GM19467 (cell line): ENCODE data around the gene PREP.

Experiments used
- ATAC-seq: cut with Tn5 transposase; IDR thresholded peaks from one replicate; pipeline ENCODE4 v1.9.1; 2021; ENCODE audit warnings: mild to moderate bottlenecking, moderate library complexity; ENCODE audit not compliant: unreplicated experiment

Gene PREP

DNA sequence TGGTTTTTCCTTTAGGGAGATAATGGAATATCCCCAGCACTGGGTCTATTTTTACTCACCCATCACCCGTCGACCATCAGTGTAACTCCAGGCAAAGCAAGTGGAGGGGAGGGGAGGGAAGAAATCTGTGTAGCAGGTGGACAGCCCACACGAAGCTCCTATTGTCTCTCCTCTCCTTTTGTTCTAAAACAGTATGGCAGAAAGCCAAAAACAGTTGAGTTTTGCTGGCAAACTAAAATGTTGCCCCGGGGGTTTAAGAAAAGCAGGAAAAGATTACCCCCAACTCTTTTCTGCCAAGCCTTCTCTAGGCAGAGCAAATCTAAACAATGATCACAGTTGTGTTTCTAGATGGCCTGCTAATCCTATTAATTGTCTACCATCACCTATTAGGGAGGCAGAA lies 89.7 kb downstream of the PREP start:
- ATAC-seq, result no peak

DNA sequence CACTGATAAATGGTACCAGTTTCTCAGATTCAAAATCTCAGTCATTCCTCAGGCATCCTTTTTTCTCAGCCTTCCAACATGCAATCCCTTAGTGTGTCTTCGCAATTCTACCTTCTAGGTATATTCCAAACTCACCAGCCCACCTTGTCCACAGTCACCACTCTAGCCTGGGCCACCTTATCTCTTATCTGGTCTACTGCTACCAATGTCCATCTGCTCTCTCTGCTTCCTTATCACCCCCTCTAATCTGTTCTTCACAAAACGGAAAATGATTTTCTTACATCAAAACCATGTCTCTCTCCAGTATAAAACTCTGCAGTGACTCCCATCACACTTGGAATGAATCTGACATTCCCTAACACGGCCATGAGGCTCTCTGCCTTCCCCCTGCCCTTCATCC lies 91.9 kb downstream of the PREP start:
- ATAC-seq, result no peak

DNA sequence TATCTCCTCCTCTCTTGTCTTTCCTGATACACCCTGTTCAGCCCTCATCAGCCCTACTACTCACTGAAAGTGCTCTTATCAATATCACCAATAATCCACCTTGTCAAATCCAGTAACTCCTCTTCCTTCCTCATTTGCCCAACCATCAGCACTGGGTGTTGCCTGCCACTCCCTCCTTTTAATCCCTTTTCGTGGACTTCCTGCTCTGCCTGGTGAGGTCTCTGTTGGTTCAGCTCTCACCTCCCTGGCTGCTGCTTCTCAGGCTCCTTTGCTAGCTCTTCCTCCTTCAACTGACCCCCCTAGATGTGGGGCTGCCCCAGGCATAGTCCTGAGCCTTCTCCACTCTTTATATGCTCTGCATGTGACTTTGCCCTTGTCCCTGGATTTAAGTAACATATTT lies 92.5 kb downstream of the PREP start:
- ATAC-seq, result no peak

GRCh38 chr6:105308840-105309239 lies 94.0 kb downstream of the PREP start:
- no peak for ATAC-seq

GRCh38 chr6:105305521-105305920 lies 97.4 kb downstream of the PREP start:
- no peak for ATAC-seq

DNA sequence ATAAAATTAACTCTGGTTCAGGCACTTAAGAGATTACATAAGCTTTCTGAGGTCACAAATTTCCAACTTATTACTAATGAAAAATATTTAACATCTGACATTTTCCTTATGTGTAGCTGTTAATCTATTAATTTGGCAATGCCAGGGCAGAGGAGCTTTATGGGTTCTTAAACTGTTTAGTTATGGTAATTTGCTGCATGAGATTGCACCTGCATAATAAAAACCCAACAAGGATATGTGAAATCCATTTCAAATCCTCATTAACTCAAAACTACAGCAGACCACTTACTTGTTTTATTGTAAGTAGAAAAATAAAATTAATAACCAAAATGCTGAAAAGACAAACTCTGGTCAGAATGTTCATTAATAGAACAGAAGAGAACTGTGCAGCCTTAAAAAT lies 98.1 kb downstream of the PREP start:
- no peak for ATAC-seq

DNA sequence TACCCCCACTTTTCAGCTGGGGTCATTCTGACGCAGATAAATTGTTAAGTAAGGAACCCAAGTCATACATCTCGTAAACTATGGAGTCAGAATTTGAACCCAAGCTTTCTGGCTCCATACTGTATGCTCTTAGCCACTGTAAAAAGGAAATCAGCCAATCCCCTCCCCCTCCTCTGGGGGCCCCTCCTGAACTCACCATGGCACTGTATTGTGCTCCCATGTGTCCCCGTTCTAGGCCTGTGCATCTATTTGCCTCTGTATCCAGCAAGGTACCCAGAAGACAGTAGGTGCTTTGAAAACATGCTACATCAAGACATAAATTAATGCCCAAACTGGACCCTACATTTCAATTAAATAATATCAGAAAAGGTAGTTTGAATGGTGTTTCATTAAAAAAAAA lies 98.5 kb downstream of the PREP start:
- no peak for ATAC-seq

DNA sequence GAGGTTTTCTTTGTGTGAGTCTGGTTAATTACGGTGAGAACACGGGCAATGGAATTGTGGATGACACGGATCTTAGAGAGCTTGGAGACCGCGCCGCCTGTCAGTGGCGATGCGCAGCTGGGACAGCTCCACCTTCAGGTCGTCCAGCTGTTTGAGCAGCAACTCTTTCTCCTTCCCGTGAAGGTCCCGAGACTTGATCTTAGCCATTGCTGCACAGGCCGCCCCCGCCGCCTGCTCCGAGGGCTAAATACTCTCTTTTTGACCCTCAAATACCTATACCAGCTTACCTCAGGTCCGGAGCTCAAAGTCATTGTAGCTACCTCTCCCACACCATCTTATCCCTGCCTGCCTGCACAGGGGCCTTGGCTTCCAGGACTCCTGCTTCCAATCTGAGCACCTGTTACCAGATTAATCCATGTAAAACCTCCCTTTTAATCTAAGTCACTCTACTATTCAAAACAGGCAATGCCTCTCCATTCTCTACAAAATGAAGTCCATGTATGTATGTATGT lies 100.2 kb downstream of the PREP start:
- ATAC-seq, result no peak

GRCh38 chr6:105301756-105302616 lies 100.9 kb downstream of the PREP start:
- no peak for ATAC-seq

DNA sequence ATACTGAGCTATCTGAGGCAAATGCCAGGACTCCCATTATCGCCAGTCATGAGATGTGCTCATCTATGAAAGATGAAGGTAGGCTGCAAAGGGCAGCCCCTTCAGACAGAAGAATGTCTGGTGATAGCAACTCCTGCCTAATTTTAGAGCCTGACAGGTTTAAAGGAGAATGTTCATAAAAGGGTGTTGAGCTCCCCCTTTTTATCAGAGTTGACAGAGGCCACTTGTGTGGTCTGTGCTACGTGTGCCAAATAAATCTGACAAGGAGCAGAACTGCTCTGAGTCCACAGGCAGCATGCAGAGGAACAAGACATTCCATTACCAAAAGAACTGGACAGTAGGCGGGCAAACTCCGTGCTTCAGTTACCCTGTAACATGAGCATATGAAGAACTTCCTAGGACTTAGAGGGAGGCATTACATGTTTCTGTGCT lies 101.8 kb downstream of the PREP start:
- no peak for ATAC-seq

GRCh38 chr6:105300090-105300489 lies 102.8 kb downstream of the PREP start:
- ATAC-seq, result no peak

GRCh38 chr6:105294129-105294528 lies 108.8 kb downstream of the PREP start:
- ATAC-seq, result no peak

DNA sequence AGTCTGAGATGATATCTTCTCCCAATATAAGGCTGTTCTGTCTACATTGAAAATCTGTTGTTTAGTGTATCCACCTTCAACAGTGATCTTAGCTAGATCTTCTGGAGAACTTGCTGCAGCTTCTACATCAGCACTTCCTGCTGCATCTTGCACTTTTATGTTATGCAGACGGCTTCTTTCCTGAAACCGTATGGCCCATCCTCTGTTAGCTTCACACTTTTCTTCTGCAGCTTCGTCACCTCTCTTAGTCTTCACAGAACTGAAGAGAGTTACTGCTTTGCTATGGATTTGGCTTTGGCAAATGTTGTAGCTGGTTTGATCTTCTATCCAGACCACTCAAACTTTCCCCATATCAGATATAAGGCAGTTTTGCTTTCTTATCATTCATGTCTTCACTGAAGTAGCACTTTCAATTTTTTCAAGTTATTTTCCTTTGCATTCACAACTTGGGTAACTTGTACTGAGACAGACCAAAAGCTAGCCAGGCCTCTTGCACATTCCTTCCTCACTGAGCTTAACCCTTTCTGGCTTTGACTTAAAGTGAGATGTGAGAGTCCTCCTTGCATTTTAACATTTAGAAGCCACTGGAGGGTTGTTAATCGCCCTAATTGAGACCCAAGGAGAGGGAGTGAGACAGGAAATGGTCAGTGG lies 110.1 kb downstream of the PREP start:
- ATAC-seq, result no peak

DNA sequence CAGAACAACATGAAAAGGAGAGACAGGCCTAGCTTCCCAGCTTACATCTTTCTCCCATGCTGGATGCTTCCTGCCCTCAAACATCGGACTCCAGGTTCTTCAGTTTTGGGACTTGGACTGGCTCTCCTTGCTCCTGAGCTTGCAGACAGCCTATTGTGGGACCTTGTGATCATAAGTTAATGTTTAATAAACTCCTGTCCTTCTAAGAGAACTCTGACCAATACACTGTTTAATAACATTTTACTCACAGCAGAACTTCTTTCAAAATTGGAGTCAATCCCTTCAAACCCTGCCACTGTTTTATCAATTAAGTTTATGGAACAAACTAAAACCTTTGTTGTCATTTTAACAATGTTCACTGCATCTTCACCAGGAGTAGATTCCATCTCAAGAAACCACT lies 111.4 kb downstream of the PREP start:
- no peak for ATAC-seq

DNA sequence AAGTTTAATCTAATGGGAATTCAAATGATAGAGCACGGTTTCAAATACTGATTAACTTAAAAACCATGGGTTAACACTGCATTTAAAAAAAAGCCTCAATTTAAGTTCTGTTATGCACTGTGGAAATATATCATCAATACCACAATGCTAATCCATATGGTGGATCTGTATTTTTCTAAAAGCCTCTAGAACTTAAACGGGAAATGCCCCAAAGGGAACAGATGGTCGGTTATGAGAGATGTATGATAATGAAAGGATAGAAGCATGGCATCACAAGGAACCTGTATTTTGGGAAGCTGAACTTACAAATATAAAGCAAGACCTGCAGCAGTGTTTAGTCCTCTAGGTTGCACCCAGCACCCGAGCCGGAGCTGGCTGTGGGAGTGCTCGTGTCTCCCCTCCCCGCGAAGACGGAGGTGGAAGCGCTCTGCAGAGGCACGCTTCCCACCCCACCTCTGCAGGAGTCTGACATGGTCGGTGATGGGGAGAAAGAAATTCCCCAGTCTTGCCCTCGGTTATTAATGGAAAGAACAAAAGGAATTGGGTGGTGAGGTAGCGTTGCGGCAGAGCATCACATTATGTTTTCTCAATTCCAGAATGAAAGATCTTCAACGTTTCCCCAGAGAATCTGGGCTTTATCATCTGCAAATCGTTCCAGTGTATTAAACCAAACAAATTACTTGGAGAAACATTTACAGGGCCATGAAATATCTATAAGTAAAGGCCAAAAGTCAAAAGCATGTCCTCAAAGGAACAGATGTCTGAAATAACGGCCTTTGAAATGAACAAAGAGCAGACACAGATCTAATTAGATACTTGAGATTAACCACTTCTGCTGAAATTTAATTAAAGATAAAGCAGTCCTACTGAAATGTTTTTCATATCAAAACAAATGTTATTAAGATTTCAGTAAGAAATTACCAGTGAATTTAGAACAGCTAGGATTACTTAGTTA lies 120.0 kb downstream of the PREP start:
- no peak for ATAC-seq

GRCh38 chr6:105280033-105280432 lies 122.8 kb downstream of the PREP start:
- ATAC-seq, result no peak

- no peak for ATAC-seq
Observed at GRCh38 chr6:105279463-105279862, 123.4 kb downstream of the PREP start.

- ATAC-seq, result no peak
Observed at GRCh38 chr6:105278813-105279212, 124.1 kb downstream of the PREP start.

GRCh38 chr6:105278035-105278434 lies 124.8 kb downstream of the PREP start:
- no peak for ATAC-seq

DNA sequence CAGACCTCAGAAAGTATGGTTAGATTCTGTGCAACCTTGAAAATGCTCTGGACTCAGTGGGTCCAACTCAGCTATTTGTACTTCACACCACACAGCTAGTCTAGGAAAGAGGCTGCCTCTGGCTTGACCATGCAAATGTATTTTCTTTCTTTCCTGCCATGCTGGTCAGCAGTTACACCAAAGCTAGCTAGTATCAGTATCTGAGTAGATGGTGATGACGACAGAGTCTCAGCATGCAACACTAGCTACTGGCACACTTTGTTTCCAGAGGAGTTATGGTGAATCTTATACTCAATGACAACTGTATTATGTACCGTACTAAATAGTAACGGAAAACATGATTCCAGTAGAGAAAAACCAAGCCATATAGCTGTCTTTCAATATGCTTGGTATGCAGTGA lies 126.5 kb downstream of the PREP start:
- ATAC-seq, result no peak

DNA sequence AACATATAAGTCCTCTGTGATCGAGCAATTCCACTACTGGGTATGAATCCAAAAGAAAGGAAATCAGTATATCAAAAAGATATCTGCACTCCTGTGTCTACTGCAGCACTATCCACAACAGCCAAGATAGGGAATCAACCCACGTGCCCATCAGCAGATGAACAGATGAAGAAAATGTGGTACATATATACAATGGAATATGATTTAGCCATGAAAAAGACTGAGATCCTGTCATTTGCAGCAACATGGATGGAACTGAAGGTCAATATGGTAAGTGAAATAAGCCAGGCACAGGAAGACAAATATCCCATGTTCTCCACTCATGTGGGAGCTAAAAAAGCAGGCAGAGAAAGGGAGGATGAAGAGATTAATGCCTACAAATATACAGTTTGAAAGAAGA lies 127.3 kb downstream of the PREP start:
- no peak for ATAC-seq
